ENCODE results near the gene ESYT1. TPM values are rescaled to one million over a fixed set of nuclear protein-coding genes. Genes with fewer than 3 reads are reported as not detected.
A peak's percentile ranks its signal among the peaks of the same experiment; 100 is the strongest.

Gene ESYT1
- total and polyA plus RNA-seq, 10 of the 15 experiments (the other 5 are each of a cell fraction or from before 2014, with no cell fraction given) = 47.5 to 120 (median 87.1) TPM

DNA sequence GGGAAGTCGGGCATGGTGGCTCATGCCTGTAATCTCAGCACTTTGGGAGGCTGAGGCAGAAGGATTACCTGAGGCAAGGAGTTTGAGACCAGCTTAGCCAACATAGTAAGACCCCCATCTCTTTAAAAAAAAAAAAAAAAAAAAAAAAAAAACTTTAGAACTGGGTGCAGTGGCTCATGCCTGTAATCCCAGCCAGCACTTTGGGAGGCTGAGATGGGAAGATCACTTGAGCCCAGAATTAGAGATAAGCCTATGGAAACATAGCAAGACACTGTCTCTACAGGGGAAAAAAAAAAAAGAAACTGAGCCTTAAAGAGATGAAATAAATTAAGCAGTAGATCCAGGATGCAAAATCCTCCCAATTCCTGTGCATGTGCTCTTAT lies 25.4 kb upstream of the ESYT1 start (continued):
- TF ChIP-seq, protein P1, sequence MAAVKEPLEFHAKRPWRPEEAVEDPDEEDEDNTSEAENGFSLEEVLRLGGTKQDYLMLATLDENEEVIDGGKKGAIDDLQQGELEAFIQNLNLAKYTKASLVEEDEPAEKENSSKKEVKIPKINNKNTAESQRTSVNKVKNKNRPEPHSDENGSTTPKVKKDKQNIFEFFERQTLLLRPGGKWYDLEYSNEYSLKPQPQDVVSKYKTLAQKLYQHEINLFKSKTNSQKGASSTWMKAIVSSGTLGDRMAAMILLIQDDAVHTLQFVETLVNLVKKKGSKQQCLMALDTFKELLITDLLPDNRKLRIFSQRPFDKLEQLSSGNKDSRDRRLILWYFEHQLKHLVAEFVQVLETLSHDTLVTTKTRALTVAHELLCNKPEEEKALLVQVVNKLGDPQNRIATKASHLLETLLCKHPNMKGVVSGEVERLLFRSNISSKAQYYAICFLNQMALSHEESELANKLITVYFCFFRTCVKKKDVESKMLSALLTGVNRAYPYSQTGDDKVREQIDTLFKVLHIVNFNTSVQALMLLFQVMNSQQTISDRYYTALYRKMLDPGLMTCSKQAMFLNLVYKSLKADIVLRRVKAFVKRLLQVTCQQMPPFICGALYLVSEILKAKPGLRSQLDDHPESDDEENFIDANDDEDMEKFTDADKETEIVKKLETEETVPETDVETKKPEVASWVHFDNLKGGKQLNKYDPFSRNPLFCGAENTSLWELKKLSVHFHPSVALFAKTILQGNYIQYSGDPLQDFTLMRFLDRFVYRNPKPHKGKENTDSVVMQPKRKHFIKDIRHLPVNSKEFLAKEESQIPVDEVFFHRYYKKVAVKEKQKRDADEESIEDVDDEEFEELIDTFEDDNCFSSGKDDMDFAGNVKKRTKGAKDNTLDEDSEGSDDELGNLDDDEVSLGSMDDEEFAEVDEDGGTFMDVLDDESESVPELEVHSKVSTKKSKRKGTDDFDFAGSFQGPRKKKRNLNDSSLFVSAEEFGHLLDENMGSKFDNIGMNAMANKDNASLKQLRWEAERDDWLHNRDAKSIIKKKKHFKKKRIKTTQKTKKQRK (IDR thresholded peaks at IDR 0.05; ENCODE audit: low read depth, low read length) = no peak
- TF ChIP-seq YBX1 (IDR thresholded peaks at IDR 0.05) = no peak

DNA sequence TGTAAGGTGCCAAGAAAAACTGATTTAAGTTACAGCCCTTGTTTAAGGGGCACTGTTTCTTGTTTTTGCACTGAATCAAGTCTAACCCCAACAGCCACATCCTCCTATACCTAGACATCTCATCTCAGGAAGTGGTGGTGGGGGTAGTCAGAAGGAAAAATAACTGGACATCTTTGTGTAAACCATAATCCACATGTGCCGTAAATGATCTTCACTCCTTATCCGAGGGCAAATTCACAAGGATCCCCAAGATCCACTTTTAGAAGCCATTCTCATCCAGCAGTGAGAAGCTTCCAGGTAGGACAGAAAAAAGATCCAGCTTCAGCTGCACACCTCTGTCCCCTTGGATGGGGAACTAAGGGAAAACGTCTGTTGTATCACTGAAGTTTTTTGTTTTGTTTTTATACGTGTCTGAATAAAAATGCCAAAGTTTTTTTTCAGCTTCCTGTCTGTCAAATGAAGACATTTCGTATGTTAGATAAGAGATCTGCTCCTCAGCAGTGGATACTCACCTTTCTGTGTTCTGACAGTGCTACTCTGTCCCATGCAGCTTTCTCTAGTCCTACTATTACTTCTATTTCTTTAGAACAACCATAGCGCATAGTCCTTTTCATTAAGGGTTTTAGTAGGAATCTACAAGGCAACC lies 24.9 kb upstream of the ESYT1 start:
- FAIRE-seq = no peak
- no peaks in the 10 kb centered on the region for H4K20me1 ChIP-seq (ENCODE audit: control insufficient read depth, insufficient read depth)
- WGBS (ENCODE audit: insufficient coverage, insufficient replicate concordance, low lambda C conversion rate, missing lambda C conversion rate) = 20% methylated on average over 6 of the region's 6 CpGs
- ChIA-PET POLR2A (interaction anchor here (0.6 to 6.3 kb wide), 7 partner anchors 15 to 285 kb away, joined by 4 to 95 read pairs (median 5); partner anchors contain the start of genes MYL6B, ORMDL2, RAB5B and RPL41), CTCF (interaction anchor here (0.7 to 4.0 kb wide), 10 partner anchors 12 to 361 kb away, joined by 3 to 25 read pairs (median 6); partner anchors contain the start of genes ESYT1, RNF41, RPL41 and SUOX), SMC1A (ENCODE audit: uncharacterized antibody, unreplicated experiment) (interaction anchor here (1.5 to 2.8 kb wide), 3 partner anchors 86 to 365 kb away, joined by 5 to 11 read pairs (median 5); partner anchors contain the start of gene SMARCC2), RAD21 (ENCODE audit: unreplicated experiment) (interaction anchor here (1.1 to 3.5 kb wide), 4 partner anchors 15 to 365 kb away, joined by 3 to 30 read pairs (median 8); partner anchors contain the start of genes CNPY2, RPL41 and ZC3H10)
- peaks cover 3 to 18% of the 10 kb centered on the region in 2 experiments for H3K36me3 ChIP-seq (ENCODE audit: control insufficient read depth in 2 of 2, insufficient read depth in 2 of 2, low read length in 1 of 2)
- H2AFZ ChIP-seq (ENCODE audit: control insufficient read depth, low read depth, low read length) = peak overlapping the region; percentile 82
- H3K4me1 ChIP-seq (ENCODE audit: control insufficient read depth, insufficient read depth, low read length) = peaks cover 3% of the 10 kb centered on the region; the same call in 1 of the 2 replicates
- BruUV-seq (replicated peaks) = no TSS peak
- peak overlapping the region; percentile 84 for H3K4me2 ChIP-seq (ENCODE audit: control insufficient read depth, insufficient read depth)
- peaks cover 36% of the 10 kb centered on the region for H3K79me2 ChIP-seq (ENCODE audit: control insufficient read depth, insufficient read depth, low read length)
- intact Hi-C loops (cut with micrococcal nuclease; ENCODE audit: unreplicated experiment) = loop anchor here (2.0 to 5.0 kb wide), 3 partner anchors 18 to 276 kb away; partner anchors contain the start of gene DNAJC14
- H3K9ac ChIP-seq (ENCODE audit: control insufficient read depth, insufficient read depth, low read length) = peak overlapping the region; percentile 73; the same call in 1 of the 2 replicates
- H3K27ac ChIP-seq (ENCODE audit: control insufficient read depth, insufficient read depth) = no peak overlapping the region; the same call in 1 of the 2 replicates
- in situ Hi-C loops (cut with MboI) = loop anchor here (5.0 kb wide), 1 partner anchor 56 kb away; no protein-coding TSS in a partner anchor
- H3K4me3 ChIP-seq = peak overlapping the region; percentile 97
- H3K9me3 ChIP-seq (replicated peaks; ENCODE audit: control insufficient read depth, insufficient read depth, low read length) = no peaks in the 10 kb centered on the region
- H3K27me3 ChIP-seq (replicated peaks in 1 of 2; ENCODE audit: control insufficient read depth in 2 of 2, insufficient read depth in 2 of 2, low read length in 1 of 2) = no peaks in the 10 kb centered on the region; a peak in 1 of 4 replicates
- ATAC-seq = no peak
- DNase-seq (ENCODE audit: low read depth, low spot score) = no peak
- TF ChIP-seq RELA (IDR thresholded peaks at IDR 0.05; ENCODE audit: borderline replicate concordance, partially characterized antibody) (no peak), SMAD5 (IDR thresholded peaks at IDR 0.05; ENCODE audit: low read depth) (no peak), ZBED1 (IDR thresholded peaks at IDR 0.05; ENCODE audit: borderline replicate concordance) (no peak), JUNB (IDR thresholded peaks at IDR 0.05) (no peak)
- TF ChIP-seq, protein P2, sequence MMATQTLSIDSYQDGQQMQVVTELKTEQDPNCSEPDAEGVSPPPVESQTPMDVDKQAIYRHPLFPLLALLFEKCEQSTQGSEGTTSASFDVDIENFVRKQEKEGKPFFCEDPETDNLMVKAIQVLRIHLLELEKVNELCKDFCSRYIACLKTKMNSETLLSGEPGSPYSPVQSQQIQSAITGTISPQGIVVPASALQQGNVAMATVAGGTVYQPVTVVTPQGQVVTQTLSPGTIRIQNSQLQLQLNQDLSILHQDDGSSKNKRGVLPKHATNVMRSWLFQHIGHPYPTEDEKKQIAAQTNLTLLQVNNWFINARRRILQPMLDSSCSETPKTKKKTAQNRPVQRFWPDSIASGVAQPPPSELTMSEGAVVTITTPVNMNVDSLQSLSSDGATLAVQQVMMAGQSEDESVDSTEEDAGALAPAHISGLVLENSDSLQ (IDR thresholded peaks at IDR 0.05) = peak; percentile 51
